Retinal pigment epithelial cell (primary cell): Measurements from ENCODE around the gene IMPG1.

Source experiments
- DNase-seq: peaks from one replicate; pipeline ENCODE4 v3.0.0-alpha.2; 2010; ENCODE audit warnings: low read depth
- H3K4me3 ChIP-seq: 2 replicates; pipeline ENCODE4 v1.5.1; 2011; ENCODE audit warnings: mild to moderate bottlenecking, low read length, control low read depth, moderate library complexity
- TF ChIP-seq, protein P1 (sequence below): conservative IDR thresholded peaks from 2 replicates; pipeline ENCODE4 v1.5.1; 2011; ENCODE audit warnings: low read depth, low read length, control low read depth, inconsistent platforms

IMPG1 gene

DNA sequence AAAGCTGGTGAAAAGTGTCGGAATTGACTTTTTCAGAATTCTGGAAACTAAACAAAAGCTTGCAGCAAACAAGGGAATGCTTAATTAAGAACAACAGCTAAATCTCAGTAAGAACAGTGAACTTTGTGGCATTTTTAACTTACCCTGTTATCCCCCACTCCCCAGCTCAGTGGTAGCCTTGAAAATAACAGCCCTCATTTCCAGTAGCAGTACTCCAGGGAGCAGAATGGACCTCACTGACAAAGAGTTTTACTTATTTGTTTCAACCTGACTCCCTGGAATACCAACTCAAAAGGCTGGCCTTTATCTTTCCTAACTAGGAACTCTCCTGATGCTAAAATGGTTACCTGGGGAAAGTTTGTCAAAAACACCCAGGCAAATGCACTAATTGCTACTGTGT lies 108.9 kb downstream of the IMPG1 start:
- no peak overlapping the region for H3K4me3 ChIP-seq
- DNase-seq, result no peak
- TF ChIP-seq, protein P1, sequence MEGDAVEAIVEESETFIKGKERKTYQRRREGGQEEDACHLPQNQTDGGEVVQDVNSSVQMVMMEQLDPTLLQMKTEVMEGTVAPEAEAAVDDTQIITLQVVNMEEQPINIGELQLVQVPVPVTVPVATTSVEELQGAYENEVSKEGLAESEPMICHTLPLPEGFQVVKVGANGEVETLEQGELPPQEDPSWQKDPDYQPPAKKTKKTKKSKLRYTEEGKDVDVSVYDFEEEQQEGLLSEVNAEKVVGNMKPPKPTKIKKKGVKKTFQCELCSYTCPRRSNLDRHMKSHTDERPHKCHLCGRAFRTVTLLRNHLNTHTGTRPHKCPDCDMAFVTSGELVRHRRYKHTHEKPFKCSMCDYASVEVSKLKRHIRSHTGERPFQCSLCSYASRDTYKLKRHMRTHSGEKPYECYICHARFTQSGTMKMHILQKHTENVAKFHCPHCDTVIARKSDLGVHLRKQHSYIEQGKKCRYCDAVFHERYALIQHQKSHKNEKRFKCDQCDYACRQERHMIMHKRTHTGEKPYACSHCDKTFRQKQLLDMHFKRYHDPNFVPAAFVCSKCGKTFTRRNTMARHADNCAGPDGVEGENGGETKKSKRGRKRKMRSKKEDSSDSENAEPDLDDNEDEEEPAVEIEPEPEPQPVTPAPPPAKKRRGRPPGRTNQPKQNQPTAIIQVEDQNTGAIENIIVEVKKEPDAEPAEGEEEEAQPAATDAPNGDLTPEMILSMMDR, result no peak

DNA sequence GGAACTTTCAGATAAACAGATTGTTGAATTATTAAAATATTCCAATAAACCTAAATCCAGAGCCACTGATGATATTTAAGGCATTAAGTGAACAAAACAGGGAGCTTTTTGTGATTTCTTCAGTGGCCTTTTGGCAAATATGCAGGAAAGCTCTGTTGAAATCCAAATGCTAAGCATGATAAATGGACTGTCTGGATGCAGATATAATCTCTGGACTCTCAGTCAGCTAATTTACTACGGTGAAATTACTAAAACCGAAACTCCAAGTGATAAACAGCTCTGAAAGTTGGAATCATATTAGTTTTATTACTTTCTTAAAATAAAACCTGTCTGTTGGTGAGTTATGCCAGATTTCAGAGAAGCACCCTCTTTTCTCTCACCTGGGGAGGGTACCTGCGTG lies 120.3 kb downstream of the IMPG1 start:
- no peak overlapping the region for H3K4me3 ChIP-seq
- DNase-seq, result no peak
- TF ChIP-seq, protein P1, result no peak

DNA sequence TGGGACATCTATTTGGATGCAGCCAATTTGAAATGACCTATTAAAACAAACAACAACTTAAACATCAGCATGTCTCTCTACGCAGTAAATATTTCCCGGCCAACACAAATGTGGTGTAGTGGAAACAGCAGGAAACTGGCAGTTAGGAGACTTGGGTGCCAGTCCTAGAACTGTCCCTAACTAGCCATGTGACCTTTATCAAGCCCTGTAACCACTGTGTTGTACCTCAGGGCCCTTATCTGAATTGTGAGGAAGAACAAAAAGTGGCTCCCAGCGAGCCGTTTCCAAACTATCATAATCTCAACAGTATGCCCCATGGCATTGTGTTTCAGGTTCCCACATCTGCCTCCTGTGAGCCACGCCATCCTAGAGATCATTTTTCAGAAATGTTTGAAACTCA lies 124.5 kb downstream of the IMPG1 start:
- no peak overlapping the region for H3K4me3 ChIP-seq
- TF ChIP-seq, protein P1, result no peak
- no peak for DNase-seq

DNA sequence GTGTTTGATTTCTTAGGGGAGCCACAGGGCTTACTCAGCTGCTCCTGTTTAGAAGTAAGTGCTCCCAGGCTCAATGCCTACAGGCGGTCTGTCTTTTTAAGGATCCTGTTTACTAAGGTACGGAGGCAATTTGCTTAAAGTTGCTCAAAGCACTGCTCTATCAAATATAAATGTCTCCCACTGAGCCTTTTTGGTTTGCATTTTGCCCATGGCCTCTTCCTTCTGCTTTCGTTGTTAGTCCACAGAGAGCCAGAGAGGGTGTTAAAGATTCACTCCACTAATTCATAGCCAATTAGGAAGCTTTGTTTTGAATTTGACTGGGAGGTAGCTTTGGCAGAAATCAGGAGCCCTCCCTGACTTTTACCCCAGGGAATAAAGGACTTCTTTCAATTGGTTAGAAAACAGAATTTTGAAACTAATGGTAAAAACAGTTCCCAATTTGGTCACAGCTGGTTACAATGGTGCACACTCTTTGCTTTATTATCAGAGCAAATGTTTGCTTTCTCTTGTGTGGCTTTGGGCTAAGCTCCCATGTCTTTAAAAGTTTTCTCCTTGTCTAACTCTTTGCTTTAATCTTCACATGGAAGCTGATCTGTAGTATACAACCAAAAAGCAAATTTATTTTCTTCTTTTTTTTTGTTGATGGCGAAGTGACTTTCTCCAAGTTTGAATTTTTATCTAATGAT lies 126.2 kb downstream of the IMPG1 start:
- DNase-seq, result no peak
- H3K4me3 ChIP-seq, result no peak overlapping the region
- TF ChIP-seq, protein P1, result no peak

DNA sequence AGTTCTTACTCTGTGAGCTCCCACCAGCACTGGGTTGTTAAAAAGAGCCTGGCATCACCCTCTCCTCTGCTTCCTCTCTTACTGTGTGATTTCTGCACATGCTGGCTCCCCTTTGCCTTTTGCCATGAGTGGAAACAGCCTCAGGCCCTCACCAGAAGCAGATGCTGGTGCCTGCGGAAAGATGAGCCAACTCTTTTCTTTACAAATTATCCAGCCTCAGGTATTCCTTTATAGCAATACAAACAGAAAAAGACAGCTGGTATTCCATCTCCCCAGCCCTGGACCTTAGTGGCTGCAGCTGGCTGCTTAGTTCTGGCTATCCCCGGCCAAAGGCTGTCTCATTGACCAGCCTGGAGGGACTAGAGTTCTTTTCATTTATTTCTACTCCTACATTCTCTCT lies 129.1 kb downstream of the IMPG1 start:
- no peak for DNase-seq
- H3K4me3 ChIP-seq, result no peak overlapping the region
- TF ChIP-seq, protein P1, result no peak

DNA sequence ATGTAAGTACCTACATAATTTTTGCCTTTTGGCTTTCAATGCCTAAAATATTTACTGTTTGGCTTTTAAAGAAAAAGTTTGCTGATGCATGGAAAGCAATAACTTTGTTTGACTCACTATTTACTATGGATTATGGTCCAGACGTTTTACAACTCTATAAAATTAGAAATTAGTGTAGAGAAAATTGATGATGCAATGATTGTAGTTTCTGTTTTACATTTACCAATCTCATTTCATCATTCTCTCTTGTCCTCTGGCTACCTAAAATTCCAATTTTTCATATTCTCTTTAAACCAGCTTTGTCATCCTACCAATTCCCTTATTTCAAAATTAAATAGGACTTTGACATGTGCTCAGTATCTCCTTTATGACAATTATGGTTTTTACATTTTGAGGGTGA lies 131.0 kb downstream of the IMPG1 start:
- no peak overlapping the region for H3K4me3 ChIP-seq
- no peak for DNase-seq
- TF ChIP-seq, protein P1, result no peak

DNA sequence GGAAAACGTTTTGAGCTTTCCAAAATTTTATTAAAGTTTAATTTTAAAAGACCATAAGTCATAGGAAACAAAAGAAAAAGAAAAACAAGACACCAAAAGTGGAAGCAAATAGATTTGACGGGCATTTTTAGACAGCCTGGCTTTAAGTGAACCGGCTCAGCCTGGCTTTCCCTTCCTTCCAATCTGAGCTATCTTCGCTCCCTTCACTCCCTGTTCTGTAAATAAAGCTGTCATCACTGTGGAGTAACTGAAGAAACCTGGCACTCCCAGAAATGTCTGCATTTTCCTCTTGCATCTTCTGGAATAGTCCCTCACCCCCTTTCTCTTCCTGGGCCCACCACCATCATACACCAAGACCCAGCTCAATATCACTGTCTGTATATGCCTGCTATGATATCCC lies 131.9 kb downstream of the IMPG1 start:
- TF ChIP-seq, protein P1, result no peak

More for the DNA sequence above, 131.9 kb downstream of the IMPG1 start:
- DNase-seq, result no peak
- no peak overlapping the region for H3K4me3 ChIP-seq
